Small intestine (tissue), 7 donors: ENCODE data around the gene AGAP3. TPM values are rescaled to one million over a fixed set of nuclear protein-coding genes. Genes with fewer than 3 reads are reported as not detected.

Source experiments
- DNase-seq, 2 donors: peaks; one replicate each; pipeline versions ENCODE4 v3.0.0 to v3.0.0-alpha.2; 2013
- FAIRE-seq: peaks from 2 replicates; lab custom pipeline; 2012; peaks lifted over from hg19 to GRCh38; lab: Jason Lieb, UNC
- H3K27ac ChIP-seq, 3 donors: one replicate each; pipeline ENCODE4 v1.5.1; 2013; ENCODE audit warnings: low read length in 2 of 3, mild to moderate bottlenecking in 2 of 3, control low read depth in 1 of 3, inconsistent platforms in 1 of 3, low read depth in 1 of 3, moderate library complexity in 1 of 3
- H3K27me3 ChIP-seq, 3 donors: one replicate each; pipeline ENCODE4 v1.6.1; 2013; ENCODE audit warnings: low read length in 3 of 3, inconsistent platforms in 1 of 3; ENCODE audit not compliant: control insufficient read depth in 3 of 3, insufficient read depth in 3 of 3
- H3K36me3 ChIP-seq, 3 donors: one replicate each; pipeline ENCODE4 v1.6.1; 2013; ENCODE audit warnings: low read length in 3 of 3, inconsistent platforms in 1 of 3, low read depth in 1 of 3, mild to moderate bottlenecking in 1 of 3, moderate library complexity in 1 of 3; ENCODE audit not compliant: control insufficient read depth in 3 of 3, insufficient read depth in 2 of 3
- H3K4me1 ChIP-seq, 3 donors: one replicate each; pipeline ENCODE4 v1.6.1; 2013; ENCODE audit warnings: low read length in 2 of 3, inconsistent platforms in 1 of 3, low read depth in 1 of 3, mild to moderate bottlenecking in 1 of 3, moderate library complexity in 1 of 3; ENCODE audit not compliant: control insufficient read depth in 3 of 3, insufficient read depth in 2 of 3
- H3K4me3 ChIP-seq, 3 donors: one replicate each; pipeline ENCODE4 v1.5.1; 2013; ENCODE audit warnings: low read length in 3 of 3, control low read depth in 1 of 3, inconsistent platforms in 1 of 3, low read depth in 1 of 3, mild to moderate bottlenecking in 1 of 3, moderate library complexity in 1 of 3
- H3K9me3 ChIP-seq, 2 donors: one replicate each; pipeline ENCODE4 v1.6.1; 2013; ENCODE audit warnings: low read depth in 1 of 2, low read length in 1 of 2; ENCODE audit not compliant: control insufficient read depth in 2 of 2, insufficient read depth in 1 of 2
- WGBS, 3 donors: extraction: QIAGEN DNeasy Blood & Tissue Kit; methylation state at CpG; one replicate each; pipeline ENCODE4 v1.1.7; 2013; 5-methylcytosine and 5-hydroxymethylcytosine counted together
- polyA plus RNA-seq, 4 donors: library from polyadenylated mRNA; stranded (reverse) in 3 of 4; unstranded in 1 of 4; fragments of 200-250 nt in 3 of 4; fragments of 120-200 nt in 1 of 4; gene quantifications; one replicate each; pipeline versions ENCODE4 v1.2.1 to v1.2.3, GENCODE V29; 2013
- donor health status: healthy with polysubstance abuse.
- donor health status: control.
- donor health status: control.
- donor health status: Bipolar disorder and iron deficiency.
- donor health status: healthy.

The AGAP3 gene
- polyA plus RNA-seq, 4 donors: 46.5 to 57.9 (median 54.4) TPM

- H3K4me1 ChIP-seq: peaks cover 0 to 48% (median 9%) of the 10 kb centered on the region in 3 donors
- WGBS, 3 donors: 2% methylated on average over 16 to 17 of the region's 17 CpGs
These were observed 26.2 kb upstream of the AGAP3 start for GRCh38 chr7:151060113-151060415.

GRCh38 chr7:151060416-151061212, 25.7 kb upstream of the AGAP3 start:
- Histone ChIP-seq H3K9me3 (no peaks in the 10 kb centered on the region), H3K27me3 (no peaks in the 10 kb centered on the region), H3K4me1 (peaks cover 0 to 48% (median 9%) of the 10 kb centered on the region in 3 donors), H3K36me3 (peaks cover 0 to 32% (median 13%) of the 10 kb centered on the region in 3 donors), H3K27ac (peak overlapping the region in 1 of 3 donors; percentile 8), H3K4me3 (peak overlapping the region; percentile 73 to 81 (median 80))
- DNase-seq (peak; percentile 38 to 46), FAIRE-seq (no peak)
- WGBS, 3 donors: 10 to 14% (median 11%) methylated on average over 20 to 21 of the region's 21 CpGs

More at GRCh38 chr7:151060113-151060415, 26.2 kb upstream of the AGAP3 start:
- DNase-seq (peak in 1 of 2 donors; percentile 16), FAIRE-seq (no peak)
- Histone ChIP-seq H3K36me3 (peaks cover 0 to 31% (median 12%) of the 10 kb centered on the region in 3 donors), H3K4me3 (peak overlapping the region; percentile 73 to 81 (median 80)), H3K27ac (peak overlapping the region in 1 of 3 donors; percentile 70), H3K27me3 (no peaks in the 10 kb centered on the region), H3K9me3 (no peaks in the 10 kb centered on the region)

- H3K4me1 ChIP-seq: peaks cover 0 to 46% (median 9%) of the 10 kb centered on the region in 3 donors
These were observed 24.8 kb upstream of the AGAP3 start for GRCh38 chr7:151061213-151062110.

DNA sequence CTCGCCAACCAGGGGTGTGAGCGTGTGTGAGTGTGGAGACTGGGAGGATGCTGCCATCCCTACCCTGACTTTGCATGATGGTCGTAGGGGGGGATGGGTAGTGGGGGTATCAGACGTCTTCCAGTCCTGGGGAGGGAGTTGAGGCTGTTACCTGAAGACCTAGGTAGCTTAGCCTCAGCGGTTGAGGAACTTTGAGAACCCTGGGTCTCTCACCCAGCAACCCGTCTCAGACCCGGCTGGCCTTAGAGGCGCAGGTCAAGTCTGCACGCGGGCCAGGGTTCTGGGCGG, 24.2 kb upstream of the AGAP3 start:
- Histone ChIP-seq H3K4me3 (no peak overlapping the region), H3K27me3 (no peaks in the 10 kb centered on the region), H3K27ac (no peak overlapping the region), H3K9me3 (no peaks in the 10 kb centered on the region), H3K36me3 (peaks cover 3 to 46% (median 22%) of the 10 kb centered on the region in 3 donors), H3K4me1 (peaks cover 0 to 40% (median 9%) of the 10 kb centered on the region in 3 donors)
- no peak for DNase-seq
- FAIRE-seq: no peak
- 20 to 64% (median 44%) methylated on average over 10 to 11 of the region's 11 CpGs for WGBS, 3 donors

More at GRCh38 chr7:151061213-151062110, 24.8 kb upstream of the AGAP3 start:
- H3K27ac ChIP-seq: no peak overlapping the region
- peaks cover under 1 to 40% (median 19%) of the 10 kb centered on the region in 3 donors for H3K36me3 ChIP-seq
- FAIRE-seq (no peak), DNase-seq (no peak)
- no peak overlapping the region for H3K4me3 ChIP-seq
- 66 to 71% (median 70%) methylated on average over 33 of the region's 33 CpGs for WGBS, 3 donors
- no peaks in the 10 kb centered on the region for H3K27me3 ChIP-seq
- no peaks in the 10 kb centered on the region for H3K9me3 ChIP-seq

- peak overlapping the region; percentile 75 to 79 (median 75) for H3K27ac ChIP-seq
- H3K9me3 ChIP-seq: no peaks in the 10 kb centered on the region
- peaks cover 7 to 52% (median 22%) of the 10 kb centered on the region in 3 donors for H3K36me3 ChIP-seq
- FAIRE-seq: no peak
- H3K4me1 ChIP-seq: peaks cover 0 to 37% (median 9%) of the 10 kb centered on the region in 3 donors
- 21 to 50% (median 39%) methylated on average over 37 to 43 of the region's 43 CpGs for WGBS, 3 donors
- H3K4me3 ChIP-seq: peak overlapping the region in 2 of 3 donors; percentile 67 to 72
- no peaks in the 10 kb centered on the region for H3K27me3 ChIP-seq
- peak; percentile 95 for DNase-seq
These were observed 23.7 kb upstream of the AGAP3 start for GRCh38 chr7:151062399-151063211.

DNA sequence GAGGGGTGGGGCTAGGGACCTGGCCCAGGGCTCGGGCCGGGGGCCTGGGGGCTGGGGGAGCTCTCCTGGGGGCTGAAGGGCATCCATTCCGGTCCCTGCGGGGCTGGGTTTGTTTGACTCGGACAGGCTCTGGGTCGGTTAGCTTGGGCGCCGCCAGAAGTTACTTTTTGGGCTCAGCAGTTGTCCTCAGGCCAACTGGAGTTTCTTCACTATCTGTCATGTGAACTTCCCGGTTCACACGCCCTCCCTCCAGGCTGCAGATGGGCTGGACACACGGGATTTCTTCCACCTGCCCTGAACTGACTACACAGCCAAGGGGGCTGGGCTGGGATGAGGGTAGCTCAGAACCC, 23.1 kb upstream of the AGAP3 start:
- no peaks in the 10 kb centered on the region for H3K9me3 ChIP-seq
- peak overlapping the region in 1 of 3 donors; percentile 52 for H3K27ac ChIP-seq
- H3K36me3 ChIP-seq: peaks cover 8 to 58% (median 22%) of the 10 kb centered on the region in 3 donors
- FAIRE-seq: no peak
- DNase-seq: peak; percentile 32 to 59
- WGBS, 3 donors: 18 to 47% (median 36%) methylated on average over 9 to 11 of the region's 11 CpGs
- peaks cover 0 to 37% (median 9%) of the 10 kb centered on the region in 3 donors for H3K4me1 ChIP-seq
- H3K4me3 ChIP-seq: peak overlapping the region in 2 of 3 donors; percentile 67 to 72
- no peaks in the 10 kb centered on the region for H3K27me3 ChIP-seq

- no peak for FAIRE-seq
- no peak for DNase-seq
- H3K27me3 ChIP-seq: no peaks in the 10 kb centered on the region
- WGBS, 3 donors: 95 to 98% (median 95%) methylated on average over 9 to 18 of the region's 18 CpGs
- peaks cover 0 to 27% (median 9%) of the 10 kb centered on the region in 3 donors for H3K4me1 ChIP-seq
- no peak overlapping the region for H3K4me3 ChIP-seq
- H3K27ac ChIP-seq: no peak overlapping the region
- no peaks in the 10 kb centered on the region for H3K9me3 ChIP-seq
- peaks cover 9 to 70% (median 22%) of the 10 kb centered on the region in 3 donors for H3K36me3 ChIP-seq
These were observed 21.8 kb upstream of the AGAP3 start for GRCh38 chr7:151064454-151064853.
